ENCODE data around the gene ERICH6B.
A peak's percentile ranks its signal among the peaks of the same experiment; 100 is the strongest.

The ERICH6B gene

GRCh38 chr13:45602183-45603170 lies 13.1 kb downstream of the ERICH6B start:
- Histone ChIP-seq H3K4me2 (no peak overlapping the region), H3K4me1 (no peaks in the 10 kb centered on the region), H3K36me3 (no peaks in the 10 kb centered on the region), H3K4me3 (no peak overlapping the region), H4K20me1 (no peaks in the 10 kb centered on the region), H3K9me3 (no peaks in the 10 kb centered on the region), H3K27me3 (no peaks in the 10 kb centered on the region), H3K27ac (no peak overlapping the region), H3K9ac (no peak overlapping the region)
- no peak for TF ChIP-seq Cebpa-rat (IDR thresholded peaks at IDR 0.05)

- Histone ChIP-seq H4K20me1 (no peaks in the 10 kb centered on the region), H3K27ac (no peak overlapping the region), H3K9ac (no peak overlapping the region), H3K4me2 (no peak overlapping the region), H3K4me1 (no peaks in the 10 kb centered on the region), H3K4me3 (no peak overlapping the region), H3K36me3 (no peaks in the 10 kb centered on the region), H3K27me3 (no peaks in the 10 kb centered on the region), H3K9me3 (no peaks in the 10 kb centered on the region)
- TF ChIP-seq Cebpa-rat (IDR thresholded peaks at IDR 0.05) = no peak
These were observed 13.9 kb downstream of the ERICH6B start for GRCh38 chr13:45601680-45602079.

GRCh38 chr13:45598597-45598996 lies 16.9 kb downstream of the ERICH6B start:
- Histone ChIP-seq H3K9ac (no peak overlapping the region), H3K4me3 (no peak overlapping the region), H3K27me3 (no peaks in the 10 kb centered on the region), H3K4me2 (no peak overlapping the region), H3K4me1 (no peaks in the 10 kb centered on the region), H3K9me3 (no peaks in the 10 kb centered on the region), H3K27ac (no peak overlapping the region), H3K36me3 (no peaks in the 10 kb centered on the region), H4K20me1 (no peaks in the 10 kb centered on the region)
- no peak for TF ChIP-seq Cebpa-rat (IDR thresholded peaks at IDR 0.05)

- no peak overlapping the region for H3K27ac ChIP-seq
- TF ChIP-seq Cebpa-rat (IDR thresholded peaks at IDR 0.05) = peak; percentile 38; the same call in 1 of the 2 replicates
- no peaks in the 10 kb centered on the region for H3K27me3 ChIP-seq
- no peak overlapping the region for H3K4me2 ChIP-seq
- no peak overlapping the region for H3K4me3 ChIP-seq
- H3K36me3 ChIP-seq = no peaks in the 10 kb centered on the region
- no peak overlapping the region for H3K9ac ChIP-seq
- no peaks in the 10 kb centered on the region for H4K20me1 ChIP-seq
- H3K4me1 ChIP-seq = no peaks in the 10 kb centered on the region
- H3K9me3 ChIP-seq = no peaks in the 10 kb centered on the region
These were observed 18.6 kb downstream of the ERICH6B start for GRCh38 chr13:45596800-45597475.

- no peak overlapping the region for H3K27ac ChIP-seq
- no peaks in the 10 kb centered on the region for H3K36me3 ChIP-seq
- H3K4me2 ChIP-seq = no peak overlapping the region
- H4K20me1 ChIP-seq = no peaks in the 10 kb centered on the region
- no peak overlapping the region for H3K9ac ChIP-seq
- no peaks in the 10 kb centered on the region for H3K9me3 ChIP-seq
- H3K4me3 ChIP-seq = no peak overlapping the region
- H3K4me1 ChIP-seq = no peaks in the 10 kb centered on the region
- H3K27me3 ChIP-seq = no peaks in the 10 kb centered on the region
- TF ChIP-seq Cebpa-rat (IDR thresholded peaks at IDR 0.05) = no peak
These were observed 19.6 kb downstream of the ERICH6B start for GRCh38 chr13:45595965-45596364.

GRCh38 chr13:45594764-45595163 lies 20.8 kb downstream of the ERICH6B start:
- TF ChIP-seq Cebpa-rat (IDR thresholded peaks at IDR 0.05) = no peak
- no peaks in the 10 kb centered on the region for H3K4me1 ChIP-seq

GRCh38 chr13:45594227-45594626 lies 21.3 kb downstream of the ERICH6B start:
- no peak overlapping the region for H3K9ac ChIP-seq
- no peaks in the 10 kb centered on the region for H3K4me1 ChIP-seq
- no peak overlapping the region for H3K27ac ChIP-seq
- no peak overlapping the region for H3K4me2 ChIP-seq
- no peaks in the 10 kb centered on the region for H4K20me1 ChIP-seq
- TF ChIP-seq Cebpa-rat (IDR thresholded peaks at IDR 0.05) = no peak
- no peak overlapping the region for H3K4me3 ChIP-seq
- H3K36me3 ChIP-seq = no peaks in the 10 kb centered on the region
- H3K9me3 ChIP-seq = no peaks in the 10 kb centered on the region
- H3K27me3 ChIP-seq = no peaks in the 10 kb centered on the region

More at GRCh38 chr13:45594764-45595163, 20.8 kb downstream of the ERICH6B start:
- no peaks in the 10 kb centered on the region for H4K20me1 ChIP-seq
- no peaks in the 10 kb centered on the region for H3K9me3 ChIP-seq
- H3K4me3 ChIP-seq = no peak overlapping the region
- no peak overlapping the region for H3K9ac ChIP-seq
- H3K27me3 ChIP-seq = no peaks in the 10 kb centered on the region
- no peak overlapping the region for H3K4me2 ChIP-seq
- no peaks in the 10 kb centered on the region for H3K36me3 ChIP-seq
- H3K27ac ChIP-seq = no peak overlapping the region

- Histone ChIP-seq H3K36me3 (no peaks in the 10 kb centered on the region), H3K27me3 (no peaks in the 10 kb centered on the region), H3K9ac (no peak overlapping the region), H3K4me2 (no peak overlapping the region), H3K4me3 (no peak overlapping the region), H3K27ac (no peak overlapping the region), H4K20me1 (no peaks in the 10 kb centered on the region), H3K9me3 (no peaks in the 10 kb centered on the region), H3K4me1 (no peaks in the 10 kb centered on the region)
- TF ChIP-seq Cebpa-rat (IDR thresholded peaks at IDR 0.05) = no peak
These were observed 22.8 kb downstream of the ERICH6B start for GRCh38 chr13:45592758-45593157.

GRCh38 chr13:45590066-45590465 lies 25.5 kb downstream of the ERICH6B start:
- Histone ChIP-seq H3K27ac (no peak overlapping the region), H3K4me1 (no peaks in the 10 kb centered on the region), H3K27me3 (no peaks in the 10 kb centered on the region), H3K9me3 (no peaks in the 10 kb centered on the region), H3K9ac (no peak overlapping the region), H3K4me3 (no peak overlapping the region), H3K36me3 (no peaks in the 10 kb centered on the region), H4K20me1 (no peaks in the 10 kb centered on the region), H3K4me2 (no peak overlapping the region)
- TF ChIP-seq Cebpa-rat (IDR thresholded peaks at IDR 0.05) = no peak

- Histone ChIP-seq H4K20me1 (no peaks in the 10 kb centered on the region), H3K27me3 (no peaks in the 10 kb centered on the region), H3K27ac (no peak overlapping the region), H3K4me1 (no peaks in the 10 kb centered on the region), H3K4me2 (no peak overlapping the region), H3K4me3 (no peak overlapping the region), H3K9ac (no peak overlapping the region), H3K9me3 (0 out of 2 replicates have a peak, but pooled peaks cover 4% of the 10 kb centered on the region), H3K36me3 (no peaks in the 10 kb centered on the region)
- TF ChIP-seq Cebpa-rat (IDR thresholded peaks at IDR 0.05) = no peak
These were observed 27.6 kb downstream of the ERICH6B start for GRCh38 chr13:45587897-45588296.
